Measurements from ENCODE around the gene MTUS2.

GRCh38 chr13:29527511-29527910 is 707.4 kb downstream of the MTUS2 start:
- TF ChIP-seq CTCF (IDR thresholded peaks at IDR 0.05 in 2 of 3, conservative IDR thresholded peaks at IDR 0.05 in 1 of 3; ENCODE audit: insufficient read depth in 2 of 3, low read depth in 1 of 3, low read length in 3 of 3): no peak
- no peak for TF ChIP-seq MAFK (IDR thresholded peaks at IDR 0.05; ENCODE audit: low read length)
- no peak for TF ChIP-seq EGR1 (conservative IDR thresholded peaks at IDR 0.05)

Measured in K562 (cell line).